Uterus (tissue), 4 donors: ENCODE measurements around the gene KRT86. TPM values are rescaled to one million over a fixed set of nuclear protein-coding genes. Genes with fewer than 3 reads are reported as not detected.
"Not testable (repeated sequence)": the region's sequence is repeated elsewhere in the genome, so short reads cannot be mapped to it uniquely, and the experiment has no call there.

Experiments
- DNase-seq, 2 donors: peaks; one replicate each; pipeline ENCODE4 v3.0.0-alpha.2; 2019 to 2020
- H3K27ac ChIP-seq, 2 donors: fragments of 200-600 bp; sonication (generic); 1 replicate in 1 of 2; 2 replicates in 1 of 2; pipeline ENCODE4 v1.5.1; 2016 to 2018
- H3K27me3 ChIP-seq, 2 donors: fragments of 200-600 bp; sonication (generic); one replicate each; pipeline ENCODE4 v1.5.1; 2018 to 2019; ENCODE audit warnings: control low read depth in 1 of 2
- H3K36me3 ChIP-seq, 2 donors: fragments of 200-600 bp; sonication (generic); one replicate each; pipeline ENCODE4 v1.5.1; 2019; ENCODE audit warnings: control low read depth in 1 of 2
- H3K4me1 ChIP-seq, 2 donors: fragments of 200-600 bp; sonication (generic); one replicate each; pipeline ENCODE4 v1.5.1; 2018 to 2019; ENCODE audit warnings: control low read depth in 1 of 2
- H3K4me3 ChIP-seq, 2 donors: fragments of 200-600 bp; sonication (generic); 1 replicate in 1 of 2; 2 replicates in 1 of 2; pipeline ENCODE4 v1.5.1; 2018 to 2019; ENCODE audit warnings: mild to moderate bottlenecking in 1 of 2
- H3K9me3 ChIP-seq, 2 donors: fragments of 200-600 bp; sonication (generic); one replicate each; pipeline ENCODE4 v1.5.1; 2019; ENCODE audit warnings: control low read depth in 1 of 2
- POLR2A ChIP-seq, 2 donors: fragments of 450-650 bp; IDR thresholded peaks; one replicate each; pipeline ENCODE4 v1.6.1; 2016; ENCODE audit warnings: antibody characterized with exemption in 2 of 2, mild to moderate bottlenecking in 1 of 2, moderate library complexity in 1 of 2
- intact Hi-C: fragments of 100-400 bp; cut with DNase I; formaldehyde crosslinking; loops from one replicate; pipeline ENCODE4 v1.15.1; 2023; ENCODE audit warnings: low total_unique reads
- total RNA-seq, 4 donors: library from RNA; depleted of rRNA in 3 of 4; stranded (reverse); fragments of >200 nt in 3 of 4; gene quantifications; one replicate each; pipeline versions ENCODE4 v1.1.0 to v1.2.4, GENCODE V29; 2014 to 2023
- TF ChIP-seq, protein P1 (sequence below), 4 experiments: fragments of 200-600 bp in 2 of 4; fragments of 450-650 bp in 2 of 4; sonication (generic) in 2 of 4; IDR thresholded peaks; one replicate each; pipeline ENCODE4 v1.5.1; 2016 to 2019; ENCODE audit warnings: antibody characterized with exemption in 4 of 4, mild to moderate bottlenecking in 2 of 4, moderate library complexity in 1 of 4
- donor health status: DM: yes; HTN: yes; CAD: no.

The KRT86 gene
- total RNA-seq, 4 donors from 2014 or later = 0.35 TPM; not detected in 3

GRCh38 chr12:52285172-52285745, 10.8 kb downstream of the KRT86 start:
- Histone ChIP-seq H3K4me3 (no peak overlapping the region), H3K27me3 (no peaks in the 10 kb centered on the region), H3K27ac (no peak overlapping the region), H3K36me3 (no peaks in the 10 kb centered on the region), H3K9me3 (no peaks in the 10 kb centered on the region), H3K4me1 (no peaks in the 10 kb centered on the region)
- no peak for DNase-seq
- no peak for TF ChIP-seq POLR2A (IDR thresholded peaks at IDR 0.05)
- TF ChIP-seq, protein P1, sequence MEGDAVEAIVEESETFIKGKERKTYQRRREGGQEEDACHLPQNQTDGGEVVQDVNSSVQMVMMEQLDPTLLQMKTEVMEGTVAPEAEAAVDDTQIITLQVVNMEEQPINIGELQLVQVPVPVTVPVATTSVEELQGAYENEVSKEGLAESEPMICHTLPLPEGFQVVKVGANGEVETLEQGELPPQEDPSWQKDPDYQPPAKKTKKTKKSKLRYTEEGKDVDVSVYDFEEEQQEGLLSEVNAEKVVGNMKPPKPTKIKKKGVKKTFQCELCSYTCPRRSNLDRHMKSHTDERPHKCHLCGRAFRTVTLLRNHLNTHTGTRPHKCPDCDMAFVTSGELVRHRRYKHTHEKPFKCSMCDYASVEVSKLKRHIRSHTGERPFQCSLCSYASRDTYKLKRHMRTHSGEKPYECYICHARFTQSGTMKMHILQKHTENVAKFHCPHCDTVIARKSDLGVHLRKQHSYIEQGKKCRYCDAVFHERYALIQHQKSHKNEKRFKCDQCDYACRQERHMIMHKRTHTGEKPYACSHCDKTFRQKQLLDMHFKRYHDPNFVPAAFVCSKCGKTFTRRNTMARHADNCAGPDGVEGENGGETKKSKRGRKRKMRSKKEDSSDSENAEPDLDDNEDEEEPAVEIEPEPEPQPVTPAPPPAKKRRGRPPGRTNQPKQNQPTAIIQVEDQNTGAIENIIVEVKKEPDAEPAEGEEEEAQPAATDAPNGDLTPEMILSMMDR (IDR thresholded peaks at IDR 0.05) = no peak
- intact Hi-C loops = no loop called here

GRCh38 chr12:52285851-52286530, 11.5 kb downstream of the KRT86 start:
- no peak for TF ChIP-seq POLR2A (IDR thresholded peaks at IDR 0.05)
- TF ChIP-seq, protein P1 (IDR thresholded peaks at IDR 0.05) = no peak
- DNase-seq = no peak
- Histone ChIP-seq H3K27ac (no peak overlapping the region), H3K36me3 (no peaks in the 10 kb centered on the region), H3K9me3 (no peaks in the 10 kb centered on the region), H3K27me3 (no peaks in the 10 kb centered on the region), H3K4me1 (no peaks in the 10 kb centered on the region), H3K4me3 (no peak overlapping the region)
- intact Hi-C loops = no loop called here

GRCh38 chr12:52286857-52287785, 12.7 kb downstream of the KRT86 start:
- DNase-seq, H3K4me3 ChIP-seq, H3K36me3 ChIP-seq, intact Hi-C loops, H3K27me3 ChIP-seq, H3K4me1 ChIP-seq, H3K9me3 ChIP-seq, H3K27ac ChIP-seq: not testable (repeated sequence)

DNA sequence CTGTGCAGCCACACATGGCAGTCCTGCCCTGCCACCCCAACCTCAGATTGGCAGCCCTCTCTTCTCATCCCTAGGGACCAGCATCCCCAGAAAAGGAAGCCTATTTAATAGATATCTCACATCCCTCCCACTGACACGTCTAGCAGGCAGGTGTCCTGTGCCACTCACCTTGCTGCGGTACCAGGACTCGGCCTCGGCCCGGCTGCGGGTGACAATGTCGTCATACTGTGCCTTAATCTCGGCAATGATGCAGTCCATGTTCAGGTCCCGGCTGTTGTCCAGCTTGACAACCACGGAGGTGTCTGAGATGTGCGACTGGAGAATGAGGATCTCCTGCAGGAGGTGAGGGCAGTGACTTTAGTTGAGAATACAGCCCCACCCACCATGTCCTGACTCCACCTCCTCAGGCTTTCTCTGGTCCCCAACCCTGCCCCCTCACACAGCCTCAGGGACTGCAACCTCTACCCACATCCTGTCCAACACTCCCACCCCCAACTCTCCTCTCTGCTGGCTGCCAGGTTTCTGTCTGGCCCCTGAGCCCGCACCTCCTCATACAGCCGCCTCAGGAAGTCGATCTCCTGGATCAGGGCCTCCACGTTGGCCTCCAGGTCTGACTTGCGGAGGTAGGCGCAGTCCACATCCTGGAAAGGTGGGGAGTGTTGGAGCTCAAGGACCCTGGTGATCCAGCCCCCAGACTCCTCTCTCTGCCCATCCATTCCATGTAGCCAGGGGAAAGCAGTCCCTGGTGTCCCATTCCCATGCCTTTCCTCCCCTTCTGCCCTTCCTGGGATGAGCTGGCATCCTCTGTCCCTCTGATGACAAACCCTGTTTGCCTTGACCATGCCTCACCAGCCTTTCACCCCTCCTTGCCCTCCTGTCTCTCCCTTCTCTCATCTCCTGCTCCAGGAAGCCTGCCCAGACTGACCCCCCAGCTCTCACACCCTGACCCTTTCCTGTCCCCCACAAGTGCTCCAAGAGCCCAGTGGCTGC, 13.7 kb downstream of the KRT86 start:
- H3K4me3 ChIP-seq, H3K36me3 ChIP-seq, H3K9me3 ChIP-seq, DNase-seq, H3K27ac ChIP-seq, intact Hi-C loops, H3K27me3 ChIP-seq, H3K4me1 ChIP-seq: not testable (repeated sequence)

GRCh38 chr12:52290483-52291134, 16.2 kb downstream of the KRT86 start:
- H3K4me3 ChIP-seq, DNase-seq, H3K4me1 ChIP-seq, H3K9me3 ChIP-seq, intact Hi-C loops, H3K27ac ChIP-seq, H3K36me3 ChIP-seq, H3K27me3 ChIP-seq: not testable (repeated sequence)
